GM13976 (cell line): ENCODE results near the gene GCAT.
A peak's percentile ranks its signal among the peaks of the same experiment; 100 is the strongest.

Source experiments
- DNase-seq: peaks from one replicate; pipeline ENCODE4 v3.0.0; 2012; ENCODE audit warnings: low spot score
- in situ Hi-C: fragments of 300-500 bp; cut with MboI; formaldehyde crosslinking; loops from one replicate; pipeline ENCODE4 v1.12.0; 2022; ENCODE audit warnings: low sequenced_read_pairs, mixed read lengths, inconsistent platforms; ENCODE audit not compliant: unreplicated experiment
- TF ChIP-seq, protein P1 (sequence below): IDR thresholded peaks from 2 replicates; pipeline ENCODE4 v1.5.1; 2012; ENCODE audit warnings: borderline replicate concordance, mild to moderate bottlenecking; ENCODE audit not compliant: insufficient read depth; ENCODE audit errors: extremely low read depth, missing control alignments, control extremely low read depth

Gene GCAT

GRCh38 chr22:37817705-37818408 lies 10.1 kb downstream of the GCAT start:
- in situ Hi-C loops = loop anchor here (10.0 kb wide), 1 partner anchor 147 kb away; no protein-coding TSS in a partner anchor
- DNase-seq = peak; percentile 95
- TF ChIP-seq, protein P1, sequence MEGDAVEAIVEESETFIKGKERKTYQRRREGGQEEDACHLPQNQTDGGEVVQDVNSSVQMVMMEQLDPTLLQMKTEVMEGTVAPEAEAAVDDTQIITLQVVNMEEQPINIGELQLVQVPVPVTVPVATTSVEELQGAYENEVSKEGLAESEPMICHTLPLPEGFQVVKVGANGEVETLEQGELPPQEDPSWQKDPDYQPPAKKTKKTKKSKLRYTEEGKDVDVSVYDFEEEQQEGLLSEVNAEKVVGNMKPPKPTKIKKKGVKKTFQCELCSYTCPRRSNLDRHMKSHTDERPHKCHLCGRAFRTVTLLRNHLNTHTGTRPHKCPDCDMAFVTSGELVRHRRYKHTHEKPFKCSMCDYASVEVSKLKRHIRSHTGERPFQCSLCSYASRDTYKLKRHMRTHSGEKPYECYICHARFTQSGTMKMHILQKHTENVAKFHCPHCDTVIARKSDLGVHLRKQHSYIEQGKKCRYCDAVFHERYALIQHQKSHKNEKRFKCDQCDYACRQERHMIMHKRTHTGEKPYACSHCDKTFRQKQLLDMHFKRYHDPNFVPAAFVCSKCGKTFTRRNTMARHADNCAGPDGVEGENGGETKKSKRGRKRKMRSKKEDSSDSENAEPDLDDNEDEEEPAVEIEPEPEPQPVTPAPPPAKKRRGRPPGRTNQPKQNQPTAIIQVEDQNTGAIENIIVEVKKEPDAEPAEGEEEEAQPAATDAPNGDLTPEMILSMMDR = peak; percentile 83

DNA sequence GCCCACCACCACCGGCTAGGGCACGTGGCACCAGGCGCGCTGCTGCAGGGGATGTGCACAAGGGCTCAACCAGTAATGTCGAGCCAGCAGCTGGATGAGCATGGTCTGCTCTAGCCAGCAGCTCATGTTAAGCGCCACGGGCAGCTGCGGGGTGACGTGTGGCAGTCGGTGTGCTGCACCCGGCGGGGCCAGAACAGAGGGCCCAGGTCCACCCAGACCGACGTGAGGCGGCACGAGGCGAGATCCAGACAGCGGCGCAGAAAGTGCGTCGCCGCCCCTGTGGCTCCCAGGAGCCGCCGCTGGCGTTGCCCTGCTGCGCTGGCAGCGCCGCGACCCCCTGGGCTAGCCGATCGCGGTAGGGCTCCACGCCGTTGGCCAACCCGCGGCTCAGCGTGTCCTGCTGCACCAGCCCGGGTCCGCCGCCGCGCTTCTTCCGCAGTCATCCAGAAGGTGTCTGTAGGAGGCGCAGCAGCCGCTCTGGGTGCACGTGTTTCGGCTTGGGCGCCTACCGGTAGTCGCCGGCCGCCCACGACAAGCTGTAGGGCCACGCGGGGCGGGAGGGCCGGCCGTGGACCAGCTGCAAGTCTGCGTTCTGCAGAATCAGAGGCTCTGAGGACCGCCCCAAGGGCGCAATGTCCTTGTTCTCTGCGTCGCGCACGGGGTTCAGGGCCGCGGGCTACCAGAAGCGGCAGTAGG lies 10.8 kb downstream of the GCAT start:
- peak; percentile 89 for DNase-seq
- in situ Hi-C loops = loop anchor here (10.0 kb wide), 1 partner anchor 146 kb away; no protein-coding TSS in a partner anchor
- TF ChIP-seq, protein P1 = peak; percentile 47

DNA sequence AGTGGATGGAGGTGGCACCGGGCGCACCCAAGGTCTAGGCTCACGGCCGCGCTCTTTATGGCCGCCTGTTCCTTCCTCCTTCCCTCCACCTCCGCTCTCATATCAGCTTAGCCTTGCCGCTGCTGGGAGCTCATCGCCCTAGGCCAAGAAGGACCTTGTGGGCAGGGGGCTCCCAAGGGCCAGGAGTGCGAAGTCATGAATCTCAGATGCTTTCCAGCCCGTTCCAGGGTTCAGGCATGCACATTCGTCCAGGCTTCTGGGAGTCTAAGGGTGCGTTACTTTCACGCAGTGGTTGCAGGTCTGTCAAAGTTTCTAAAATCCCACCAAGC lies 11.3 kb downstream of the GCAT start:
- in situ Hi-C loops = loop anchor here (10.0 kb wide), 1 partner anchor 146 kb away; no protein-coding TSS in a partner anchor
- DNase-seq = no peak
- TF ChIP-seq, protein P1 = no peak

DNA sequence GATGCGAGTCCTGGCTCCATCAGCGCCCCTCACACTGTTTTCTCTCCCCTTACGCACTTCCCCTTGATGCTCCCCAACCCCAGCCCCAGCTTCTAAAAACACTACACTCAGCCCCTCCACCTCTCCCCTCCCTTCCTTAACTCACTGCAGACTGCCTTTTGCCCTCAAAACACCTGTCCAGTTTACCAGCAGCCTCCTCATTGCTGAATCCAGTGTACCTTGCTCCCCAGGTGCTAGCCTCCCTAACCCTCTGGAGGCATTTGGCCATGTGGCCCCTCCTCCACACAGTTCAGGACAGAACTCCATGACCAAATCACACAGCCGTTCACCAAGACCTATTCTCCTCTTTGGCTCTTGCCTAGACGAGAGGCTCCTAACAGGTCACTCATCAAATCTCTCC lies 12.6 kb downstream of the GCAT start:
- TF ChIP-seq, protein P1 = no peak
- in situ Hi-C loops = no loop called here
- no peak for DNase-seq

DNA sequence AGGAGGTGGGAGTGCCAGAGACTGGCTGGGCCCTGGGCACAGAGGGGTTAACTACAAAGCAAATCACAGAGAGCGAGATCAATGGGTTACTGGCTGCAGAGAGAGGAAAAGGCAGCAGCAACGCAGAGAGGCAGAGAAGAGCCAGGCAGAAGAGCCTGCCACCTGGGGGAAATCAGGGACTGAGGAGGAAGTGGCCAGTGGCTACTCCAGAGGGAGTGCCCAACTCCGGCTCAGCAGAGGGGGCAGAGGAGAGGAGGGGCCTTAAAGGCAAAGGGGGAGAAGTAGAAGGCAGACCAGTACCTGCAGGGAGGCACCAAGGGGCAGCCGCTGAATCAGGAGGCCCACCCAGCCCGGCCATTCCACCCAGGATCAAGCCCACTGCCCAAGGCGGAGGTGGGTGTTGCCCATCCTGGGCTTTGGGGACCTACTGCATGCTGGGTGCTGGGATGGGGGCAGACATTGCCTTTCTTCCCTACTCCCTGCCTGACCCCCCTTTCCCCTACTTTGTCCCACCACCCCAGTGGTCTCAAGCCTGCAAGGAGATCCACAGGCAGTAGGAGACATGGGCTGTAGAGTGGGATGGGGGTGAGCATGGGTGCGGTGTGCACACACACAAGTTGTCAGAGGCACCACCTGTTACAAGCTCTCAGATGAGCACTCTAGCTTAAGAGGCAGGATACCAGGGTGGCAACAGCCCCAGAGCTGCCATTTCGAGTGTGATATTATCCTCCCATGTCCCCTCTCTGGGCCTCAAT lies 14.5 kb downstream of the GCAT start:
- TF ChIP-seq, protein P1 = no peak
- no peak for DNase-seq
- in situ Hi-C loops = no loop called here

DNA sequence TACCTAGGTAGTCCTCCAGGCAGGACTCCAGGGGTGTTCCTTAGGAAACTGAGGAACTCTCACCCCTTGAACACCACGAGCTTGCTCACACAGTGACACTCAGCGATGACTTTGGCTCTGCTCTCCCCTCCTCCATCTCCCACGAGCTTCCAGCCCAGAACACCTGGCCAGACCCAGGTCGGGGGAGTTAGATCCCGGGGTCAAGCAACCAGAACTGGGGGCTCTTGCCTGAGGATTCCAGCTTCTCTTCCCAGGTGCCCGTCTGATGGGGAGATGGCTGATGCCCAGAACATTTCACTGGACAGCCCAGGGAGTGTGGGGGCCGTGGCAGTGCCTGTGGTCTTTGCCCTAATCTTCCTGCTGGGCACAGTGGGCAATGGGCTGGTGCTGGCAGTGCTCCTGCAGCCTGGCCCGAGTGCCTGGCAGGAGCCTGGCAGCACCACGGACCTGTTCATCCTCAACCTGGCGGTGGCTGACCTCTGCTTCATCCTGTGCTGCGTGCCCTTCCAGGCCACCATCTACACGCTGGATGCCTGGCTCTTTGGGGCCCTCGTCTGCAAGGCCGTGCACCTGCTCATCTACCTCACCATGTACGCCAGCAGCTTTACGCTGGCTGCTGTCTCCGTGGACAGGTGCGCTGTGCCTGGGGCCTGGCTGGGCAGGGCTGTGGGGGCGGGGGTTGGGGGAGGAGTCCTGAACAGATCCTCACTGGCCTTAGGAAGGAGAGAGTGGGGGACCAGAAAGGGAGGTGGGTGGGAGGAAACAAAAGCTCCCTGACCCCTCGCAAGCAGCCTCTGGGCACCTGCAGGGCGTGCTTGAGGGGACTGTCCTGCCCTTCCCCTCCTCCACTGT lies 15.6 kb downstream of the GCAT start, which contains the start of gene GALR3:
TSS of gene GALR3 (plus strand) at position 249 of the 852 bp plus-strand sequence. CDS start at position 274, 25 bp downstream.
- TF ChIP-seq, protein P1 = no peak
- in situ Hi-C loops = no loop called here
- DNase-seq = no peak
